Measurements from ENCODE around the gene LRRC8D. TPM values are rescaled to one million over a fixed set of nuclear protein-coding genes. Genes with fewer than 3 reads are reported as not detected.

The LRRC8D gene
- total and polyA plus RNA-seq, 9 of the 15 experiments (the other 6 are each of a cell fraction or from before 2014, with no cell fraction given) = 3.4 to 53.9 (median 15.9) TPM

DNA sequence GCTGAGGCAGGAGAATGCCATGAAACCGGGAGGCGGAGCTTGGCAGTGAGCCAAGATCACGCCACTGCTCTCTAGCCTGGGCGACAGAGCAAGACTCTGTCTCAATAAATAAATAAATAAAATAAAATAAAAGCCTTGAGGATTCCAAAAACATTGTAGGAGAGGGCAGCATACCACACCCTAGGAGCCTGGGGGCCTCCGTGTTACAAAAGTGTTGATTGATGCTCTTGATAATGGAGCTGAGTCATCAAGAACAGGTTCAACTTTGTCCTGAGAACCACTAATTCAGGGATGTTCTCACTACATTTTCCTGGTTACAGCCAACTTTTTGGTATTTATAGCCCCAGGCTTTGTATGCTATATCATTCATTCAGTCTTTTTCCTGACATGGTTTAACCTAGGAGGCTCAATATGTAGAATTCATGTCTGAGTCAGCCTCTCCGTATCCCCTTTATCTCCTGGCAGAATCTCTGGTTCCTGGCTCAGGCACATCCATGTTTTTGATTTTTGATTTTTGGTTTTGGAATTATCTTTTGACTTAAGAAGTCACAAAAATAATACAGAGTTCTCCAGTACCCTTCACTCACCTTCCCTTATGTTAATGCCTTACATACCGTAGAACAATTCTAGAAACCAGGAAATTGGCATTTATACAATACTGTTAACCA lies 69.4 kb downstream of the LRRC8D start (continued):
- TF ChIP-seq MEIS2 (IDR thresholded peaks at IDR 0.05; ENCODE audit: partially characterized antibody) = peak; percentile 90
- no peak; the same call in 1 of the 2 replicates for TF ChIP-seq RAD51 (IDR thresholded peaks at IDR 0.05; ENCODE audit: borderline replicate concordance, low read depth)
- TF ChIP-seq TOE1 (IDR thresholded peaks at IDR 0.05; ENCODE audit: borderline replicate concordance) = no peak
- no peak for TF ChIP-seq TOE1 (CRISPR knock-in tag; IDR thresholded peaks at IDR 0.05; ENCODE audit: borderline replicate concordance, low read depth)
- no peak for TF ChIP-seq GABPB1 (CRISPR knock-in tag; IDR thresholded peaks at IDR 0.05)
- TF ChIP-seq ZNF584 (CRISPR knock-in tag; IDR thresholded peaks at IDR 0.05; ENCODE audit: low read depth) = no peak
- TF ChIP-seq, protein P1, sequence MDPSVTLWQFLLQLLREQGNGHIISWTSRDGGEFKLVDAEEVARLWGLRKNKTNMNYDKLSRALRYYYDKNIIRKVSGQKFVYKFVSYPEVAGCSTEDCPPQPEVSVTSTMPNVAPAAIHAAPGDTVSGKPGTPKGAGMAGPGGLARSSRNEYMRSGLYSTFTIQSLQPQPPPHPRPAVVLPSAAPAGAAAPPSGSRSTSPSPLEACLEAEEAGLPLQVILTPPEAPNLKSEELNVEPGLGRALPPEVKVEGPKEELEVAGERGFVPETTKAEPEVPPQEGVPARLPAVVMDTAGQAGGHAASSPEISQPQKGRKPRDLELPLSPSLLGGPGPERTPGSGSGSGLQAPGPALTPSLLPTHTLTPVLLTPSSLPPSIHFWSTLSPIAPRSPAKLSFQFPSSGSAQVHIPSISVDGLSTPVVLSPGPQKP (CRISPR knock-in tag; IDR thresholded peaks at IDR 0.05) = no peak
- TF ChIP-seq, protein P2, sequence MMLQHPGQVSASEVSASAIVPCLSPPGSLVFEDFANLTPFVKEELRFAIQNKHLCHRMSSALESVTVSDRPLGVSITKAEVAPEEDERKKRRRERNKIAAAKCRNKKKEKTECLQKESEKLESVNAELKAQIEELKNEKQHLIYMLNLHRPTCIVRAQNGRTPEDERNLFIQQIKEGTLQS (IDR thresholded peaks at IDR 0.05) = peak; percentile 93
- TF ChIP-seq, protein P2 (CRISPR knock-in tag; conservative IDR thresholded peaks at IDR 0.05) = peak; percentile 21; the same call in 1 of the 2 replicates
- no peak for TF ChIP-seq MTF1 (CRISPR knock-in tag; IDR thresholded peaks at IDR 0.05; ENCODE audit: borderline replicate concordance)
- peak; percentile 86 for TF ChIP-seq SMARCA4 (IDR thresholded peaks at IDR 0.05)
- 0 out of 4 replicates have a peak, but pooled peaks of 1 of the 2 experiments have one; percentile 14 for TF ChIP-seq TBL1XR1 (IDR thresholded peaks at IDR 0.05; ENCODE audit: low read length in 2 of 2)
- peak; percentile 65; the same call in 1 of the 2 replicates for TF ChIP-seq HDAC2 (IDR thresholded peaks at IDR 0.05)
- TF ChIP-seq, protein P3, sequence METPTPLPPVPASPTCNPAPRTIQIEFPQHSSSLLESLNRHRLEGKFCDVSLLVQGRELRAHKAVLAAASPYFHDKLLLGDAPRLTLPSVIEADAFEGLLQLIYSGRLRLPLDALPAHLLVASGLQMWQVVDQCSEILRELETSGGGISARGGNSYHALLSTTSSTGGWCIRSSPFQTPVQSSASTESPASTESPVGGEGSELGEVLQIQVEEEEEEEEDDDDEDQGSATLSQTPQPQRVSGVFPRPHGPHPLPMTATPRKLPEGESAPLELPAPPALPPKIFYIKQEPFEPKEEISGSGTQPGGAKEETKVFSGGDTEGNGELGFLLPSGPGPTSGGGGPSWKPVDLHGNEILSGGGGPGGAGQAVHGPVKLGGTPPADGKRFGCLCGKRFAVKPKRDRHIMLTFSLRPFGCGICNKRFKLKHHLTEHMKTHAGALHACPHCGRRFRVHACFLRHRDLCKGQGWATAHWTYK (CRISPR knock-in tag; IDR thresholded peaks at IDR 0.05) = peak; percentile 71; the same call in 1 of the 2 replicates
- 0 out of 2 replicates have a peak, but pooled peaks have one; percentile 17 for TF ChIP-seq ZSCAN32 (CRISPR knock-in tag; IDR thresholded peaks at IDR 0.05)
- peak; percentile 94 for TF ChIP-seq JUND (IDR thresholded peaks at IDR 0.05; ENCODE audit: borderline replicate concordance, low read depth, low read length)
- peak; percentile 92; the same call in 2 of the 3 replicates for TF ChIP-seq JUND (tag; IDR thresholded peaks at IDR 0.05; ENCODE audit: borderline replicate concordance, low read depth, low read length)
- no peak for TF ChIP-seq NELFE (IDR thresholded peaks at IDR 0.05; ENCODE audit: insufficient read depth, insufficient read length)
- TF ChIP-seq, protein P4, sequence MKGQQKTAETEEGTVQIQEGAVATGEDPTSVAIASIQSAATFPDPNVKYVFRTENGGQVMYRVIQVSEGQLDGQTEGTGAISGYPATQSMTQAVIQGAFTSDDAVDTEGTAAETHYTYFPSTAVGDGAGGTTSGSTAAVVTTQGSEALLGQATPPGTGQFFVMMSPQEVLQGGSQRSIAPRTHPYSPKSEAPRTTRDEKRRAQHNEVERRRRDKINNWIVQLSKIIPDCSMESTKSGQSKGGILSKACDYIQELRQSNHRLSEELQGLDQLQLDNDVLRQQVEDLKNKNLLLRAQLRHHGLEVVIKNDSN (CRISPR knock-in tag; IDR thresholded peaks at IDR 0.05) = no peak
- TF ChIP-seq SMARCE1 (IDR thresholded peaks at IDR 0.05) = peak; percentile 90
